GM18526 (cell line): ENCODE data around the gene SH3PXD2A.

Experiments used
- POLR2A ChIP-seq: IDR thresholded peaks from 3 replicates; pipeline ENCODE4 v1.6.1; 2011; ENCODE audit not compliant: insufficient read length; ENCODE audit errors: extremely low read depth

SH3PXD2A gene

GRCh38 chr10:103547391-103547946, 307.9 kb downstream of the SH3PXD2A start:
- no peak for TF ChIP-seq POLR2A

- TF ChIP-seq POLR2A, result no peak
Observed at GRCh38 chr10:103546401-103546800, 309.0 kb downstream of the SH3PXD2A start.

- TF ChIP-seq POLR2A, result no peak
Observed at GRCh38 chr10:103545771-103546281, 309.6 kb downstream of the SH3PXD2A start.

GRCh38 chr10:103545366-103545765, 310.0 kb downstream of the SH3PXD2A start:
- TF ChIP-seq POLR2A, result no peak

GRCh38 chr10:103544657-103545310, 310.6 kb downstream of the SH3PXD2A start:
- TF ChIP-seq POLR2A, result no peak
